OCI-LY3 (cell line): ENCODE results near the gene APOBEC3H.

ENCODE experiments used
- H2AFZ ChIP-seq: fragments of 200-600, 300-600 bp; shearing (Covaris generic); 2 replicates; pipeline ENCODE4 v1.6.0; 2014; ENCODE audit warnings: antibody characterized with exemption, low read depth, low read length
- H3K27ac ChIP-seq: fragments of 200-600, 300-600 bp; sonication (generic); 2 replicates; pipeline ENCODE4 v1.5.1; 2014; ENCODE audit warnings: mild to moderate bottlenecking, low read length, moderate library complexity, mixed read lengths
- H3K27me3 ChIP-seq: fragments of 200-600, 300-600 bp; sonication (generic); 2 replicates; pipeline ENCODE4 v1.6.1; 2014; ENCODE audit warnings: low read depth, low read length, mixed read lengths
- H3K36me3 ChIP-seq: fragments of 200-600, 300-600 bp; sonication (generic); replicated peaks from 2 replicates; pipeline ENCODE3; 2014; ENCODE audit warnings: low read depth, low read length, mixed read lengths
- H3K4me1 ChIP-seq: fragments of 300-600, 200-600 bp; sonication (generic); 2 replicates; pipeline ENCODE4 v1.6.1; 2014; ENCODE audit warnings: low read length, mixed read lengths
- H3K4me2 ChIP-seq: fragments of 200-600, 300-600 bp; sonication (generic); 2 replicates; pipeline ENCODE4 v1.6.1; 2014; ENCODE audit warnings: low read length, mixed read lengths
- H3K4me3 ChIP-seq: fragments of 300-600, 200-600 bp; sonication (generic); 2 replicates; pipeline ENCODE4 v1.5.1; 2014; ENCODE audit warnings: antibody characterized with exemption, mild to moderate bottlenecking, low read length, moderate library complexity
- H3K79me2 ChIP-seq: fragments of 300-600, 200-600 bp; shearing (Covaris generic); 2 replicates; pipeline ENCODE4 v1.6.1; 2014; ENCODE audit warnings: mild to moderate bottlenecking, low read length, mixed read lengths
- H3K9ac ChIP-seq: fragments of 300-600, 200-600 bp; shearing (Covaris generic); 2 replicates; pipeline ENCODE4 v1.6.0; 2014; ENCODE audit warnings: mild to moderate bottlenecking, low read length, moderate library complexity
- H3K9me3 ChIP-seq: fragments of 200-600, 300-600 bp; shearing (Covaris generic); 2 replicates; pipeline ENCODE4 v1.6.1; 2014; ENCODE audit warnings: low read length, mixed read lengths; ENCODE audit not compliant: insufficient read depth
- H4K20me1 ChIP-seq: fragments of 200-600, 300-600 bp; sonication (generic); 2 replicates; pipeline ENCODE4 v1.6.1; 2016; ENCODE audit warnings: low read length, mixed read lengths; ENCODE audit not compliant: insufficient read depth
- CTCF ChIP-seq: fragments of 200-600, 300-600 bp; sonication (generic); IDR thresholded peaks from 2 replicates; pipeline ENCODE4 v1.5.1; 2014; ENCODE audit warnings: antibody characterized with exemption, low read length, low read depth
- EZH2phosphoT487 ChIP-seq: fragments of 200-600 bp; shearing (Covaris generic); IDR thresholded peaks from 2 replicates; pipeline ENCODE4 v1.6.1; 2018; ENCODE audit warnings: antibody characterized with exemption, mixed run types, low read depth

Gene APOBEC3H

GRCh38 chr22:39128508-39128907, 31.5 kb downstream of the APOBEC3H start:
- no peaks in the 10 kb centered on the region for H3K36me3 ChIP-seq
- no peaks in the 10 kb centered on the region for H3K4me1 ChIP-seq
- H3K27me3 ChIP-seq = peaks cover 15% of the 10 kb centered on the region
- no peak overlapping the region for H2AFZ ChIP-seq
- no peak overlapping the region for H3K4me2 ChIP-seq
- H4K20me1 ChIP-seq = no peaks in the 10 kb centered on the region
- no peak overlapping the region for H3K9ac ChIP-seq
- no peak overlapping the region for H3K27ac ChIP-seq
- no peaks in the 10 kb centered on the region for H3K9me3 ChIP-seq
- TF ChIP-seq CTCF (no peak), EZH2phosphoT487 (no peak)
- no peak overlapping the region for H3K4me3 ChIP-seq
- no peaks in the 10 kb centered on the region for H3K79me2 ChIP-seq

- Histone ChIP-seq H3K4me1 (no peaks in the 10 kb centered on the region), H2AFZ (no peak overlapping the region), H3K4me2 (no peak overlapping the region), H3K27me3 (peaks cover 15% of the 10 kb centered on the region), H3K9ac (no peak overlapping the region), H3K27ac (no peak overlapping the region), H4K20me1 (no peaks in the 10 kb centered on the region), H3K9me3 (no peaks in the 10 kb centered on the region), H3K4me3 (no peak overlapping the region), H3K36me3 (no peaks in the 10 kb centered on the region), H3K79me2 (no peaks in the 10 kb centered on the region)
- TF ChIP-seq EZH2phosphoT487 (no peak), CTCF (no peak)
Observed at GRCh38 chr22:39129081-39129480, 32.0 kb downstream of the APOBEC3H start.

- Histone ChIP-seq H3K27me3 (peaks cover 15% of the 10 kb centered on the region), H3K36me3 (no peaks in the 10 kb centered on the region), H3K9me3 (no peaks in the 10 kb centered on the region), H4K20me1 (no peaks in the 10 kb centered on the region), H2AFZ (no peak overlapping the region), H3K79me2 (no peaks in the 10 kb centered on the region), H3K4me2 (no peak overlapping the region), H3K9ac (no peak overlapping the region), H3K27ac (no peak overlapping the region), H3K4me1 (no peaks in the 10 kb centered on the region), H3K4me3 (no peak overlapping the region)
- TF ChIP-seq CTCF (no peak), EZH2phosphoT487 (no peak)
Observed at GRCh38 chr22:39129746-39130145, 32.7 kb downstream of the APOBEC3H start.

GRCh38 chr22:39130152-39130704, 33.2 kb downstream of the APOBEC3H start:
- no peak for TF ChIP-seq EZH2phosphoT487
- no peak for TF ChIP-seq CTCF
- H3K27me3 ChIP-seq = peaks cover 15% of the 10 kb centered on the region
- H3K4me2 ChIP-seq = no peak overlapping the region
- no peaks in the 10 kb centered on the region for H3K9me3 ChIP-seq
- H3K79me2 ChIP-seq = no peaks in the 10 kb centered on the region
- H3K9ac ChIP-seq = no peak overlapping the region
- no peak overlapping the region for H3K4me3 ChIP-seq
- H3K4me1 ChIP-seq = no peaks in the 10 kb centered on the region
- no peaks in the 10 kb centered on the region for H3K36me3 ChIP-seq
- no peaks in the 10 kb centered on the region for H4K20me1 ChIP-seq
- no peak overlapping the region for H3K27ac ChIP-seq
- H2AFZ ChIP-seq = no peak overlapping the region
